GM12878 (cell line): ENCODE data around the gene LPGAT1. TPM values are rescaled to one million over a fixed set of nuclear protein-coding genes. Genes with fewer than 3 reads are reported as not detected.

Experiments
- CHD2 ChIP-seq: IDR thresholded peaks from 2 replicates; pipeline ENCODE4 v1.6.1; 2011; ENCODE audit warnings: low read depth, low read length, improper control_type of control experiment, borderline replicate concordance
- CTCF ChIP-seq, 3 experiments: IDR thresholded peaks in 2 of 3; conservative IDR thresholded peaks in 1 of 3; 2 replicates each; pipeline ENCODE4 v1.5.1; 2011; ENCODE audit warnings: low read depth in 3 of 3, low read length in 3 of 3, mild to moderate bottlenecking in 3 of 3, control low read depth in 2 of 3, moderate library complexity in 2 of 3, inconsistent platforms in 1 of 3, mixed read lengths in 1 of 3; ENCODE audit not compliant: control insufficient read depth in 2 of 3, insufficient read depth in 1 of 3; ENCODE audit errors: extremely low read depth in 1 of 3
- IRF5 ChIP-seq: fragments of 450-650 bp; IDR thresholded peaks from 2 replicates; pipeline ENCODE4 v1.6.1; 2017; ENCODE audit warnings: borderline replicate concordance
- LARP7 ChIP-seq: fragments of 450-650 bp; IDR thresholded peaks from 2 replicates; pipeline ENCODE4 v1.6.1; 2017; ENCODE audit warnings: mild to moderate bottlenecking
- MAX ChIP-seq: IDR thresholded peaks from 2 replicates; pipeline ENCODE4 v1.6.1; 2012; ENCODE audit warnings: low read depth, low read length, improper control_type of control experiment
- NR2F1 ChIP-seq: fragments of 450-650 bp; conservative IDR thresholded peaks from 2 replicates; pipeline ENCODE4 v1.6.1; 2017; ENCODE audit warnings: mild to moderate bottlenecking
- RAD21 ChIP-seq: IDR thresholded peaks from 2 replicates; pipeline ENCODE4 v1.6.1; 2011; ENCODE audit warnings: mild to moderate bottlenecking, low read depth, low read length, moderate library complexity; ENCODE audit not compliant: insufficient read depth
- RELB ChIP-seq: fragments of 450-650 bp; IDR thresholded peaks from 2 replicates; pipeline ENCODE4 v1.6.1; 2017; ENCODE audit warnings: low read depth, mild to moderate bottlenecking, moderate library complexity
- RFX5 ChIP-seq: IDR thresholded peaks from 2 replicates; pipeline ENCODE4 v1.6.1; 2011; ENCODE audit warnings: low read depth, low read length, improper control_type of control experiment
- SPI1 ChIP-seq: IDR thresholded peaks from 2 replicates; pipeline ENCODE4 v1.6.1; 2011; ENCODE audit warnings: low read depth, mild to moderate bottlenecking, low read length, moderate library complexity, borderline replicate concordance; ENCODE audit not compliant: insufficient read depth
- TCF7 ChIP-seq: IDR thresholded peaks from 2 replicates; pipeline ENCODE4 v1.6.1; 2014; ENCODE audit warnings: antibody characterized with exemption, borderline replicate concordance
- ZBTB40 ChIP-seq: fragments of 450-650 bp; IDR thresholded peaks from 2 replicates; pipeline ENCODE4 v1.6.1; 2016; ENCODE audit warnings: mild to moderate bottlenecking, moderate library complexity, borderline replicate concordance
- ZNF274 ChIP-seq: IDR thresholded peaks from one replicate; pipeline ENCODE4 v1.8.0; 2011; ENCODE audit not compliant: insufficient read length, insufficient read depth
- ZNF687 ChIP-seq: fragments of 450-650 bp; IDR thresholded peaks from 2 replicates; pipeline ENCODE4 v1.6.1; 2017; ENCODE audit warnings: mild to moderate bottlenecking, moderate library complexity
- polyA plus RNA-seq, 11 experiments: library from polyadenylated mRNA; depleted of rRNA in 4 of 11; unstranded in 6 of 11; stranded (reverse) in 5 of 11; fragments of >200 nt; fragmentation: Nextera tagmentation in 4 of 11; fragmentation: Illumina TruSeq in 1 of 11; extraction: Ambion mirVana in 4 of 11; extraction: Trizol in 1 of 11; gene quantifications; 1 replicate in 1 of 11; 2 replicates in 10 of 11; pipeline versions ENCODE4 v1.2.1 to v1.2.3, GENCODE V29; 2011 to 2016; ENCODE audit warnings: inconsistent platforms in 2 of 11, missing spikeins in 2 of 11, low read depth in 1 of 11
- total RNA-seq, 4 experiments: library from RNA; depleted of rRNA in 3 of 4; stranded (reverse); fragments of >200 nt in 3 of 4; fragmentation: Illumina TruSeq in 1 of 4; extraction: Trizol in 1 of 4; gene quantifications; 2 replicates each; pipeline versions ENCODE4 v1.2.1 to v1.2.3, GENCODE V29; 2013 to 2021

LPGAT1 gene
- total and polyA plus RNA-seq, 10 of the 15 experiments (the other 5 are each of a cell fraction or from before 2014, with no cell fraction given), result 5.8 to 40.6 (median 19.2) TPM

GRCh38 chr1:211697356-211697755, 133.2 kb downstream of the LPGAT1 start (continued):
- TF ChIP-seq ZBTB40 (no peak), SPI1 (peak; percentile 28; the same call in 1 of the 2 replicates), IRF5 (no peak), ZNF274 (no peak), RAD21 (no peak), LARP7 (no peak; the same call in 1 of the 2 replicates), CHD2 (peak; percentile 69; the same call in 1 of the 2 replicates), NR2F1 (0 out of 2 replicates have a peak, but pooled peaks have one; percentile 46), RFX5 (no peak), ZNF687 (no peak), MAX (no peak), CTCF (IDR thresholded peaks at IDR 0.05 in 2 of 3, conservative IDR thresholded peaks at IDR 0.05 in 1 of 3; ENCODE audit: control insufficient read depth in 2 of 3, extremely low read depth in 1 of 3, insufficient read depth in 1 of 3, low read depth in 3 of 3, low read length in 3 of 3) (no peak), RELB (peak; percentile 42; the same call in 1 of the 2 replicates), TCF7 (no peak)
